Gastrocnemius medialis (tissue), 4 donors: Measurements from ENCODE around the gene CSHL1.

Source experiments
- CTCF ChIP-seq, 5 experiments: fragments of 450-650 bp in 3 of 5; fragments of 200-600 bp in 2 of 5; sonication (generic) in 2 of 5; IDR thresholded peaks in 4 of 5; conservative IDR thresholded peaks in 1 of 5; 1 replicate in 4 of 5; 2 replicates in 1 of 5; pipeline ENCODE4 v1.5.1; 2016 to 2019; ENCODE audit warnings: antibody characterized with exemption in 5 of 5, mild to moderate bottlenecking in 3 of 5, moderate library complexity in 3 of 5
- POLR2A ChIP-seq, 2 donors: fragments of 450-650 bp; IDR thresholded peaks; one replicate each; pipeline ENCODE4 v1.6.1; 2017; ENCODE audit warnings: antibody characterized with exemption in 2 of 2, mild to moderate bottlenecking in 2 of 2, moderate library complexity in 2 of 2

- no peak for TF ChIP-seq POLR2A (IDR thresholded peaks at IDR 0.05)
- no peak for TF ChIP-seq CTCF (IDR thresholded peaks at IDR 0.05 in 4 of 5, conservative IDR thresholded peaks at IDR 0.05 in 1 of 5)
These were observed 36.8 kb upstream of the CSHL1 start for GRCh38 chr17:63947711-63948330.
